IMR-90 (cell line): ENCODE data around the gene TMEM233. TPM values are rescaled to one million over a fixed set of nuclear protein-coding genes. Genes with fewer than 3 reads are reported as not detected.

ENCODE experiments used
- ATAC-seq: fragments of 200-7000 bp; cut with Tn5 transposase; 2 replicates; pipeline ENCODE4 v1.9.1; 2020; ENCODE audit warnings: low read depth, mild to moderate bottlenecking, moderate library complexity
- BruUV-seq: library from RNA; stranded (reverse); fragments of 400-500 nt; replicated peaks from 2 replicates; lab custom pipeline; 2021; lab: Mats Ljungman, UMichigan
- CTCF ChIA-PET: fragments of 300-600 bp; formaldehyde crosslinking; extraction: SDS; loops from one replicate; lab custom pipeline; 2021; ENCODE audit warnings: antibody characterized with exemption; lab: Yijun Ruan, JAX
- POLR2A ChIA-PET: fragments of 300-600 bp; sonication (Branson Sonifier 250); formaldehyde crosslinking; loops from one replicate; lab custom pipeline; 2022; ENCODE audit warnings: antibody characterized with exemption; ENCODE audit not compliant: unreplicated experiment; lab: Charles Lee
- DNase-seq: peaks from one replicate; pipeline ENCODE4 v3.0.0; 2013
- H2AFZ ChIP-seq: replicated peaks from 2 replicates; pipeline ENCODE3; 2013; ENCODE audit warnings: low read length, mild to moderate bottlenecking; ENCODE audit not compliant: poor library complexity
- H2AK5ac ChIP-seq: 2 replicates; pipeline ENCODE4 v1.6.1; 2013; ENCODE audit warnings: low read depth, low read length, inconsistent platforms
- H2AK9ac ChIP-seq: replicated peaks from 2 replicates; pipeline ENCODE3; 2013; ENCODE audit warnings: mild to moderate bottlenecking, low read depth, low read length, moderate library complexity; ENCODE audit not compliant: poor library complexity
- H2BK120ac ChIP-seq: 2 replicates; pipeline ENCODE4 v1.6.1; 2013; ENCODE audit warnings: low read depth, low read length, inconsistent platforms
- H2BK15ac ChIP-seq: 3 replicates; pipeline ENCODE4 v1.6.1; 2013; ENCODE audit warnings: low read depth, low read length, inconsistent platforms
- H2BK20ac ChIP-seq: 2 replicates; pipeline ENCODE4 v1.6.1; 2013; ENCODE audit warnings: low read depth, mild to moderate bottlenecking, inconsistent platforms, low read length, moderate library complexity
- H2BK5ac ChIP-seq: 2 replicates; pipeline ENCODE4 v1.6.1; 2013; ENCODE audit warnings: mild to moderate bottlenecking, low read depth, low read length, inconsistent platforms; ENCODE audit not compliant: poor library complexity, severe bottlenecking
- H3K14ac ChIP-seq: replicated peaks from 2 replicates; pipeline ENCODE4 v1.6.1; 2013; ENCODE audit warnings: low read depth, low read length, inconsistent platforms
- H3K18ac ChIP-seq: 2 replicates; pipeline ENCODE4 v1.6.1; 2013; ENCODE audit warnings: low read depth, low read length, control low read depth
- H3K23ac ChIP-seq: 2 replicates; pipeline ENCODE4 v1.6.1; 2013; ENCODE audit warnings: low read depth, low read length, inconsistent platforms
- H3K27ac ChIP-seq: 2 replicates; pipeline ENCODE4 v1.5.1; 2013; ENCODE audit warnings: mild to moderate bottlenecking, control low read depth, low read length; ENCODE audit not compliant: insufficient read depth
- H3K27me3 ChIP-seq: 2 replicates; pipeline ENCODE4 v1.6.1; 2013; ENCODE audit warnings: low read length; ENCODE audit not compliant: control insufficient read depth, insufficient read depth
- H3K36me3 ChIP-seq: 2 replicates; pipeline ENCODE4 v1.6.1; 2013; ENCODE audit warnings: low read length, mixed read lengths; ENCODE audit not compliant: control insufficient read depth, insufficient read depth
- H3K4ac ChIP-seq: 2 replicates; pipeline ENCODE4 v1.6.1; 2013; ENCODE audit warnings: low read depth, low read length, inconsistent platforms
- H3K4me1 ChIP-seq: 2 replicates; pipeline ENCODE4 v1.6.1; 2013; ENCODE audit warnings: low read length, mixed read lengths; ENCODE audit not compliant: control insufficient read depth, insufficient read depth
- H3K4me2 ChIP-seq: 2 replicates; pipeline ENCODE4 v1.6.1; 2013; ENCODE audit warnings: low read depth, mild to moderate bottlenecking, control low read depth, low read length, moderate library complexity
- H3K4me3 ChIP-seq: 2 replicates; pipeline ENCODE4 v1.5.1; 2013; ENCODE audit warnings: low read depth, mild to moderate bottlenecking, control low read depth, low read length, moderate library complexity; ENCODE audit not compliant: insufficient read depth
- H3K56ac ChIP-seq: 2 replicates; pipeline ENCODE4 v1.6.1; 2013; ENCODE audit warnings: low read length, inconsistent platforms; ENCODE audit not compliant: insufficient read depth; ENCODE audit errors: extremely low read depth
- H3K79me1 ChIP-seq, 2 experiments: 2 replicates each; pipeline ENCODE4 v1.6.1; 2013; ENCODE audit warnings: low read length in 2 of 2, inconsistent platforms in 1 of 2, low read depth in 1 of 2
- H3K9ac ChIP-seq: 2 replicates; pipeline ENCODE4 v1.6.1; 2013; ENCODE audit warnings: low read depth, low read length, control low read depth
- H3K9me1 ChIP-seq: 2 replicates; pipeline ENCODE4 v1.6.1; 2013; ENCODE audit warnings: low read length, inconsistent platforms; ENCODE audit not compliant: insufficient read depth
- H3K9me3 ChIP-seq: 2 replicates; pipeline ENCODE4 v1.6.1; 2013; ENCODE audit warnings: low read length; ENCODE audit not compliant: control insufficient read depth, insufficient read depth
- H4K20me1 ChIP-seq: 2 replicates; pipeline ENCODE4 v1.6.1; 2013; ENCODE audit warnings: low read length, inconsistent platforms; ENCODE audit not compliant: insufficient read depth
- H4K5ac ChIP-seq: 2 replicates; pipeline ENCODE4 v1.6.1; 2013; ENCODE audit warnings: mild to moderate bottlenecking, low read depth, low read length, control low read depth
- H4K8ac ChIP-seq, 2 experiments: 2 replicates each; pipeline ENCODE4 v1.6.1; 2013; ENCODE audit warnings: low read depth in 2 of 2, low read length in 2 of 2, control low read depth in 1 of 2, inconsistent platforms in 1 of 2
- H4K91ac ChIP-seq: 2 replicates; pipeline ENCODE4 v1.6.1; 2013; ENCODE audit warnings: low read depth, low read length, inconsistent platforms; ENCODE audit not compliant: insufficient read depth
- CEBPB ChIP-seq: IDR thresholded peaks from 2 replicates; pipeline ENCODE4 v1.6.1; 2012; ENCODE audit warnings: low read depth, low read length, improper control_type of control experiment
- CHD1 ChIP-seq: IDR thresholded peaks from 2 replicates; pipeline ENCODE4 v1.6.1; 2012; ENCODE audit warnings: low read depth, low read length, improper control_type of control experiment
- CTCF ChIP-seq: conservative IDR thresholded peaks from 2 replicates; pipeline ENCODE4 v1.5.1; 2012; ENCODE audit warnings: mild to moderate bottlenecking, low read depth, low read length, improper control_type of control experiment
- ELK1 ChIP-seq: fragments of 150-350 bp; IDR thresholded peaks from 2 replicates; pipeline ENCODE4 v1.6.1; 2016; ENCODE audit warnings: low read depth, mild to moderate bottlenecking, low read length, moderate library complexity, borderline replicate concordance
- FOS ChIP-seq: fragments of 150-350 bp; IDR thresholded peaks from 2 replicates; pipeline ENCODE4 v1.6.1; 2016; ENCODE audit warnings: low read depth, low read length
- MAFK ChIP-seq: IDR thresholded peaks from 2 replicates; pipeline ENCODE4 v1.6.1; 2012; ENCODE audit warnings: low read depth, low read length, improper control_type of control experiment
- MAZ ChIP-seq: IDR thresholded peaks from 2 replicates; pipeline ENCODE4 v1.6.1; 2012; ENCODE audit warnings: low read depth, mild to moderate bottlenecking, low read length, improper control_type of control experiment, moderate library complexity, borderline replicate concordance
- NFE2L2 ChIP-seq: fragments of 150-350 bp; IDR thresholded peaks from 2 replicates; pipeline ENCODE4 v1.6.1; 2016; ENCODE audit warnings: low read depth, mild to moderate bottlenecking, low read length
- RAD21 ChIP-seq: IDR thresholded peaks from 2 replicates; pipeline ENCODE4 v1.6.1; 2012; ENCODE audit warnings: low read length, improper control_type of control experiment
- RCOR1 ChIP-seq: IDR thresholded peaks from 2 replicates; pipeline ENCODE4 v1.6.1; 2012; ENCODE audit warnings: mild to moderate bottlenecking, low read length, improper control_type of control experiment; ENCODE audit not compliant: insufficient replicate concordance
- RFX5 ChIP-seq: IDR thresholded peaks from 2 replicates; pipeline ENCODE4 v1.8.0; 2012; ENCODE audit warnings: low read depth, mild to moderate bottlenecking, low read length, moderate library complexity
- SMC3 ChIP-seq: fragments of 150-350 bp; IDR thresholded peaks from 2 replicates; pipeline ENCODE4 v1.6.1; 2016; ENCODE audit warnings: low read depth, mild to moderate bottlenecking, antibody characterized with exemption, low read length, moderate library complexity
- USF2 ChIP-seq: fragments of 150-350 bp; IDR thresholded peaks from 2 replicates; pipeline ENCODE4 v1.6.1; 2017; ENCODE audit warnings: mild to moderate bottlenecking, antibody characterized with exemption, low read length, low read depth
- WGBS, 2 experiments: methylation state at CpG; one replicate each; pipeline versions ENCODE4 v1.1.5 to v1.1.7; 2013; ENCODE audit warnings: missing lambda C conversion rate in 2 of 2; ENCODE audit not compliant: insufficient read length in 1 of 2; ENCODE audit errors: extremely low coverage in 2 of 2; 5-methylcytosine and 5-hydroxymethylcytosine counted together
- dilution Hi-C: fragments of 300-500 bp; cut with HindIII; formaldehyde crosslinking; loops from one replicate; pipeline ENCODE4 v1.14.3; 2018; ENCODE audit warnings: low sequenced_read_pairs; ENCODE audit not compliant: unreplicated experiment
- in situ Hi-C: fragments of 300-500 bp; cut with MboI; formaldehyde crosslinking; loops from 3 replicates; pipeline ENCODE4 v1.14.3; 2019; ENCODE audit warnings: low sequenced_read_pairs, inconsistent platforms, mixed read lengths
- intact Hi-C: fragments of 100-400 bp; cut with micrococcal nuclease; formaldehyde crosslinking; loops from 2 replicates; pipeline ENCODE4 v1.10.0; 2022
- polyA plus RNA-seq, 3 experiments: library from polyadenylated mRNA; depleted of rRNA; stranded (reverse); fragments of >200 nt; gene quantifications; 2 replicates each; pipeline ENCODE4 v1.2.3, GENCODE V29; 2012; ENCODE audit warnings: low replicate concordance in 1 of 3
- total RNA-seq: library from RNA; depleted of rRNA; stranded (reverse); fragments of >200 nt; gene quantifications from 2 replicates; pipeline ENCODE4 v1.2.3, GENCODE V29; 2012

Gene TMEM233
- total and polyA plus RNA-seq, 2 of the 4 experiments (the other 2 are of a cell fraction) = not detected

DNA sequence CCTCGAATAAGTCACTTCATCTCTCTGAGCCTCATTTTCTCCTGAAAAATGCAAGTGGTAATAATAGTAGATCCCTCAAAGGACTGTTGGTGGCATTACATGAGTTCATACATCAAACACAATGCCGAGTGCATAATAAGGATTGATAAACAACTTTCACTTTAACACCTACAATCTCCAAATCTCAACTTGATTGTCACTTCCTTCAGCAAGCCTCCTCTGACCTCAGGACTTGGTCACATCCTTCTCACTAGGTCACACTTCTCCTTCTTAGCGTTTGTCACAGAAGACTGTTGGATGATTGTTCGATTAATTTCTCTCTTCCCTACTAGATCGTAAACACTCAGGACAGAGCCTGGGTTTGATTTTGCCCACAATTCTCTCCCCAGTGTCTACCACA lies 66.5 kb downstream of the TMEM233 start:
- CTCF ChIA-PET = no interaction called here
- DNase-seq = no peak
- intact Hi-C loops = no loop called here

More for the DNA sequence above, 66.5 kb downstream of the TMEM233 start:
- no peak overlapping the region for H2BK20ac ChIP-seq
- no peak overlapping the region for H2AK9ac ChIP-seq
- H3K4ac ChIP-seq = no peak overlapping the region
- no peak overlapping the region for H4K8ac ChIP-seq
- no peak overlapping the region for H2BK15ac ChIP-seq
- no peak overlapping the region for H2AK5ac ChIP-seq
- TF ChIP-seq MAZ (no peak), USF2 (no peak), FOS (no peak), MAFK (no peak), RAD21 (no peak), NFE2L2 (no peak), CTCF (no peak), ELK1 (no peak), CHD1 (no peak), RFX5 (no peak), CEBPB (no peak), SMC3 (no peak), RCOR1 (no peak)
- no peaks in the 10 kb centered on the region for H3K9me1 ChIP-seq
- no peak overlapping the region for H4K5ac ChIP-seq
- no peak overlapping the region for H2BK120ac ChIP-seq
- H3K9me3 ChIP-seq = no peaks in the 10 kb centered on the region
- no peak overlapping the region for H3K23ac ChIP-seq
- no peak overlapping the region for H4K91ac ChIP-seq
- dilution Hi-C loops (no loop called here), in situ Hi-C loops (loop anchor here (10.0 kb wide), 1 partner anchor 1255 kb away; no protein-coding TSS in a partner anchor)
- no CpG with 5 or more reads among the region's 5 CpGs for WGBS, 2 experiments
- H4K20me1 ChIP-seq = no peaks in the 10 kb centered on the region
- BruUV-seq = no TSS peak
- no peak overlapping the region for H3K18ac ChIP-seq
- H3K56ac ChIP-seq = no peak overlapping the region
- H3K27me3 ChIP-seq = 0 out of 2 replicates have a peak, but pooled peaks cover 2% of the 10 kb centered on the region
- no peak for ATAC-seq
- no peaks in the 10 kb centered on the region for H3K79me1 ChIP-seq
- POLR2A ChIA-PET = no interaction called here
- no peak overlapping the region for H2BK5ac ChIP-seq
- no peak overlapping the region for H3K9ac ChIP-seq
- no peak overlapping the region for H3K27ac ChIP-seq
- no peak overlapping the region for H3K4me2 ChIP-seq
- H3K36me3 ChIP-seq = no peaks in the 10 kb centered on the region
- no peak overlapping the region for H2AFZ ChIP-seq
- H3K4me1 ChIP-seq = no peaks in the 10 kb centered on the region
- no peak overlapping the region for H3K14ac ChIP-seq
- no peak overlapping the region for H3K4me3 ChIP-seq
